H9 (cell line): ENCODE data around the gene TSPAN3. TPM values are rescaled to one million over a fixed set of nuclear protein-coding genes. Genes with fewer than 3 reads are reported as not detected.

Experiments used
- DNase-seq: peaks from one replicate; pipeline ENCODE4 v3.0.0-alpha.2; 2017
- H2AFZ ChIP-seq: one replicate; pipeline ENCODE4 v1.6.1; 2013; ENCODE audit warnings: mild to moderate bottlenecking, low read length, control low read depth, moderate library complexity
- H2AK5ac ChIP-seq: 2 replicates; pipeline ENCODE4 v1.6.1; 2013; ENCODE audit warnings: low read length, control low read depth, mixed read lengths; ENCODE audit not compliant: insufficient read length
- H2BK120ac ChIP-seq: one replicate; pipeline ENCODE4 v1.6.1; 2013; ENCODE audit warnings: low read depth, mild to moderate bottlenecking, low read length, control low read depth, inconsistent platforms; ENCODE audit not compliant: poor library complexity, severe bottlenecking
- H2BK12ac ChIP-seq: 2 replicates; pipeline ENCODE4 v1.6.1; 2013; ENCODE audit warnings: low read length, control low read depth, mixed read lengths, low read depth; ENCODE audit not compliant: insufficient read length
- H2BK15ac ChIP-seq: 2 replicates; pipeline ENCODE4 v1.6.1; 2013; ENCODE audit warnings: low read depth, low read length, control low read depth
- H2BK20ac ChIP-seq: one replicate; pipeline ENCODE4 v1.6.1; 2013; ENCODE audit warnings: low read depth, mild to moderate bottlenecking, low read length, control low read depth, inconsistent platforms; ENCODE audit not compliant: poor library complexity, severe bottlenecking
- H2BK5ac ChIP-seq: 2 replicates; pipeline ENCODE4 v1.6.1; 2013; ENCODE audit warnings: low read length, control low read depth, mixed read lengths; ENCODE audit not compliant: insufficient read length
- H3K14ac ChIP-seq: 2 replicates; pipeline ENCODE4 v1.6.1; 2013; ENCODE audit warnings: low read length, control low read depth; ENCODE audit not compliant: insufficient read depth
- H3K18ac ChIP-seq: 2 replicates; pipeline ENCODE4 v1.6.1; 2013; ENCODE audit warnings: low read depth, mild to moderate bottlenecking, mixed read lengths, low read length, control low read depth; ENCODE audit not compliant: insufficient read length
- H3K23ac ChIP-seq: 2 replicates; pipeline ENCODE4 v1.6.1; 2013; ENCODE audit warnings: low read length, control low read depth, mixed read lengths, low read depth; ENCODE audit not compliant: insufficient read length
- H3K23me2 ChIP-seq: 2 replicates; pipeline ENCODE4 v1.6.1; 2013; ENCODE audit warnings: low read depth, mild to moderate bottlenecking, mixed read lengths, low read length, control low read depth; ENCODE audit not compliant: insufficient read length, poor library complexity, severe bottlenecking
- H3K27ac ChIP-seq: 2 replicates; pipeline ENCODE4 v1.5.1; 2013; ENCODE audit warnings: low read length, control low read depth, mixed read lengths, low read depth; ENCODE audit not compliant: insufficient read length
- H3K27me3 ChIP-seq: 2 replicates; pipeline ENCODE4 v1.6.1; 2013; ENCODE audit warnings: low read length, control low read depth, inconsistent platforms; ENCODE audit not compliant: insufficient read depth
- H3K4ac ChIP-seq: 2 replicates; pipeline ENCODE4 v1.6.1; 2013; ENCODE audit warnings: low read depth, mild to moderate bottlenecking, control low read depth, inconsistent platforms, low read length, moderate library complexity
- H3K4me1 ChIP-seq: 2 replicates; pipeline ENCODE4 v1.6.1; 2013; ENCODE audit warnings: low read length, control low read depth, inconsistent platforms; ENCODE audit not compliant: insufficient read depth
- H3K4me2 ChIP-seq: 2 replicates; pipeline ENCODE4 v1.6.1; 2013; ENCODE audit warnings: low read length, control low read depth, mixed read lengths; ENCODE audit not compliant: insufficient read length, insufficient read depth
- H3K56ac ChIP-seq: 2 replicates; pipeline ENCODE4 v1.6.1; 2013; ENCODE audit warnings: low read depth, mild to moderate bottlenecking, mixed read lengths, low read length, control low read depth; ENCODE audit not compliant: insufficient read length
- H3K79me1 ChIP-seq: 2 replicates; pipeline ENCODE4 v1.6.1; 2013; ENCODE audit warnings: low read depth, mild to moderate bottlenecking, moderate library complexity, low read length, control low read depth, inconsistent platforms; ENCODE audit not compliant: insufficient read depth, poor library complexity, severe bottlenecking
- H3K79me2 ChIP-seq: 2 replicates; pipeline ENCODE4 v1.6.1; 2013; ENCODE audit warnings: low read length, control low read depth, inconsistent platforms; ENCODE audit not compliant: insufficient read depth
- H3K9ac ChIP-seq: 2 replicates; pipeline ENCODE4 v1.6.1; 2013; ENCODE audit warnings: low read length, control low read depth, mixed read lengths; ENCODE audit not compliant: insufficient read length; ENCODE audit errors: extremely low read depth
- H3K9me3 ChIP-seq: one replicate; pipeline ENCODE4 v1.6.1; 2013; ENCODE audit warnings: low read depth, low read length, inconsistent platforms; ENCODE audit not compliant: control insufficient read depth
- H3T11ph ChIP-seq: one replicate; pipeline ENCODE4 v1.6.1; 2013; ENCODE audit warnings: mild to moderate bottlenecking, low read length, control low read depth, inconsistent platforms
- H4K20me1 ChIP-seq: one replicate; pipeline ENCODE4 v1.6.1; 2013; ENCODE audit not compliant: control insufficient read depth, insufficient read length, insufficient read depth
- H4K5ac ChIP-seq: 2 replicates; pipeline ENCODE4 v1.6.1; 2013; ENCODE audit warnings: low read depth, mild to moderate bottlenecking, mixed read lengths, low read length, control low read depth; ENCODE audit not compliant: insufficient read length
- H4K8ac ChIP-seq: replicated peaks from 2 replicates; pipeline ENCODE4 v1.6.1; 2013; ENCODE audit warnings: low read length, control low read depth, mixed read lengths, low read depth; ENCODE audit not compliant: insufficient read length
- H4K91ac ChIP-seq: 2 replicates; pipeline ENCODE4 v1.6.1; 2013; ENCODE audit warnings: low read depth, mild to moderate bottlenecking, moderate library complexity, mixed read lengths, low read length, control low read depth; ENCODE audit not compliant: insufficient read length
- H3K27ac Mint-ChIP-seq, 3 experiments: 2 replicates in 2 of 3; 3 replicates in 1 of 3; pipeline ENCODE4 v1.8.0; 2020 to 2021; ENCODE audit warnings: mixed read lengths in 3 of 3, mild to moderate bottlenecking in 1 of 3, moderate library complexity in 1 of 3
- H3K27me3 Mint-ChIP-seq: 2 replicates; pipeline ENCODE4 v1.8.0; 2021; ENCODE audit warnings: low read depth, mild to moderate bottlenecking, moderate library complexity, mixed read lengths
- H3K36me3 Mint-ChIP-seq, 3 experiments: 2 replicates in 2 of 3; 3 replicates in 1 of 3; pipeline ENCODE4 v1.8.0; 2020 to 2021; ENCODE audit warnings: low read depth in 3 of 3, mixed read lengths in 3 of 3; ENCODE audit not compliant: insufficient read depth in 1 of 3
- H3K4me1 Mint-ChIP-seq, 2 experiments: 2 replicates each; pipeline ENCODE4 v1.8.0; 2020; ENCODE audit warnings: mixed read lengths in 2 of 2
- H3K4me3 Mint-ChIP-seq, 2 experiments: 2 replicates in 1 of 2; 3 replicates in 1 of 2; pipeline ENCODE4 v1.8.0; 2020 to 2021; ENCODE audit warnings: mild to moderate bottlenecking in 2 of 2, mixed read lengths in 2 of 2, moderate library complexity in 1 of 2
- H3K9me3 Mint-ChIP-seq, 2 experiments: 2 replicates in 1 of 2; 3 replicates in 1 of 2; pipeline ENCODE4 v1.8.0; 2020; ENCODE audit warnings: mild to moderate bottlenecking in 2 of 2, mixed read lengths in 2 of 2, moderate library complexity in 1 of 2
- CTCF ChIP-seq: fragments of 200-600 bp; sonication (generic); conservative IDR thresholded peaks from 3 replicates; pipeline ENCODE4 v1.8.0; 2021; ENCODE audit warnings: antibody characterized with exemption, mild to moderate bottlenecking
- WGBS: extraction: QIAGEN DNeasy Blood & Tissue Kit; methylation state at CpG from one replicate; pipeline ENCODE4 v1.1.7; 2013; ENCODE audit warnings: missing lambda C conversion rate, low lambda C conversion rate, mixed read lengths; ENCODE audit not compliant: insufficient read length; ENCODE audit errors: extremely low coverage; 5-methylcytosine and 5-hydroxymethylcytosine counted together
- total RNA-seq: library from RNA; stranded (reverse); gene quantifications from 2 replicates; pipeline ENCODE4 v1.2.1, GENCODE V29; 2021

Gene TSPAN3
- total RNA-seq, 1 experiment from 2014 or later, result 117 TPM

- H3K4me3 Mint-ChIP-seq, result no peak overlapping the region
- Histone ChIP-seq H3K18ac (no peak overlapping the region), H2AFZ (no peak overlapping the region), H3K4me2 (no peak overlapping the region), H3T11ph (no peak overlapping the region), H4K8ac (no peak overlapping the region), H3K23ac (no peak overlapping the region), H2BK20ac (no peak overlapping the region), H3K14ac (no peak overlapping the region), H3K9me3 (no peaks in the 10 kb centered on the region), H3K27ac (no peak overlapping the region), H2BK12ac (no peak overlapping the region), H2BK15ac (no peak overlapping the region), H2AK5ac (no peak overlapping the region), H4K5ac (no peak overlapping the region), H4K20me1 (no peaks in the 10 kb centered on the region), H3K27me3 (no peaks in the 10 kb centered on the region), H3K4ac (no peak overlapping the region), H2BK120ac (no peak overlapping the region), H3K56ac (no peak overlapping the region), H3K9ac (no peak overlapping the region), H4K91ac (no peak overlapping the region), H3K4me1 (no peaks in the 10 kb centered on the region), H2BK5ac (no peak overlapping the region), H3K79me1 (no peaks in the 10 kb centered on the region), H3K79me2 (no peaks in the 10 kb centered on the region), H3K23me2 (no peaks in the 10 kb centered on the region)
- TF ChIP-seq CTCF, result no peak
- DNase-seq, result no peak
- H3K4me1 Mint-ChIP-seq, result peaks cover 8 to 10% of the 10 kb centered on the region in 2 experiments; a peak in 3 of 4 replicates
- H3K27me3 Mint-ChIP-seq, result no peaks in the 10 kb centered on the region; the same call in 1 of the 2 replicates
- peak overlapping the region in 1 of 3 experiments; percentile 41; a peak in 3 of 7 replicates for H3K27ac Mint-ChIP-seq
- no CpG with 5 or more reads among the region's 5 CpGs for WGBS
- no peaks in the 10 kb centered on the region for H3K36me3 Mint-ChIP-seq
- H3K9me3 Mint-ChIP-seq, result no peaks in the 10 kb centered on the region
Observed at GRCh38 chr15:77097921-77098320, 27.0 kb upstream of the TSPAN3 start.
